Tibial artery (tissue), 4 donors: ENCODE data around the gene DGCR2.

ENCODE experiments used
- DNase-seq, 2 donors: peaks; one replicate each; pipeline ENCODE4 v3.0.0-alpha.2; 2019
- H3K27ac ChIP-seq, 2 donors: fragments of 200-600 bp; sonication (generic) in 1 of 2; 1 replicate in 1 of 2; 2 replicates in 1 of 2; pipeline ENCODE4 v1.5.1; 2018 to 2019; ENCODE audit warnings: mild to moderate bottlenecking in 1 of 2
- H3K27me3 ChIP-seq, 2 donors: fragments of 200-600 bp; sonication (generic) in 1 of 2; one replicate each; pipeline versions ENCODE4 v1.5.1 to v1.6.0; 2016 to 2019
- H3K36me3 ChIP-seq, 3 donors: fragments of 200-600 bp; sonication (generic) in 2 of 3; one replicate each; pipeline ENCODE4 v1.5.1; 2016 to 2019; ENCODE audit warnings: mild to moderate bottlenecking in 2 of 3
- H3K4me1 ChIP-seq, 4 donors: fragments of 200-600 bp; sonication (generic) in 2 of 4; 1 replicate in 3 of 4; 2 replicates in 1 of 4; pipeline ENCODE4 v1.5.1; 2016 to 2019
- H3K4me3 ChIP-seq, 2 donors: fragments of 200-600 bp; sonication (generic) in 1 of 2; 1 replicate in 1 of 2; 2 replicates in 1 of 2; pipeline ENCODE4 v1.5.1; 2018 to 2019; ENCODE audit warnings: mild to moderate bottlenecking in 2 of 2
- H3K9me3 ChIP-seq, 3 donors: fragments of 200-600 bp; sonication (generic) in 1 of 3; one replicate each; pipeline ENCODE4 v1.5.1; 2016 to 2019
- intact Hi-C: fragments of 100-400 bp; cut with DNase I; formaldehyde crosslinking; loops from one replicate; pipeline ENCODE4 v1.15.0; 2023; ENCODE audit warnings: low total_unique reads
- TF ChIP-seq, protein P1 (sequence below), 2 experiments: fragments of 200-600 bp in 1 of 2; fragments of 450-650 bp in 1 of 2; IDR thresholded peaks; one replicate each; pipeline ENCODE4 v1.5.1; 2017 to 2019; ENCODE audit warnings: antibody characterized with exemption in 2 of 2, mild to moderate bottlenecking in 1 of 2, moderate library complexity in 1 of 2

DGCR2 gene

GRCh38 chr22:19128009-19128401 is 5.8 kb upstream of the DGCR2 start:
- Histone ChIP-seq H3K27me3 (no peaks in the 10 kb centered on the region), H3K4me3 (no peak overlapping the region), H3K36me3 (peaks cover 0 to 24% (median 14%) of the 10 kb centered on the region in 3 donors), H3K27ac (no peak overlapping the region), H3K9me3 (no peaks in the 10 kb centered on the region), H3K4me1 (peaks cover 0 to 9% (median 3%) of the 10 kb centered on the region in 4 donors)
- intact Hi-C loops, result no loop called here
- no peak for DNase-seq
- TF ChIP-seq, protein P1, sequence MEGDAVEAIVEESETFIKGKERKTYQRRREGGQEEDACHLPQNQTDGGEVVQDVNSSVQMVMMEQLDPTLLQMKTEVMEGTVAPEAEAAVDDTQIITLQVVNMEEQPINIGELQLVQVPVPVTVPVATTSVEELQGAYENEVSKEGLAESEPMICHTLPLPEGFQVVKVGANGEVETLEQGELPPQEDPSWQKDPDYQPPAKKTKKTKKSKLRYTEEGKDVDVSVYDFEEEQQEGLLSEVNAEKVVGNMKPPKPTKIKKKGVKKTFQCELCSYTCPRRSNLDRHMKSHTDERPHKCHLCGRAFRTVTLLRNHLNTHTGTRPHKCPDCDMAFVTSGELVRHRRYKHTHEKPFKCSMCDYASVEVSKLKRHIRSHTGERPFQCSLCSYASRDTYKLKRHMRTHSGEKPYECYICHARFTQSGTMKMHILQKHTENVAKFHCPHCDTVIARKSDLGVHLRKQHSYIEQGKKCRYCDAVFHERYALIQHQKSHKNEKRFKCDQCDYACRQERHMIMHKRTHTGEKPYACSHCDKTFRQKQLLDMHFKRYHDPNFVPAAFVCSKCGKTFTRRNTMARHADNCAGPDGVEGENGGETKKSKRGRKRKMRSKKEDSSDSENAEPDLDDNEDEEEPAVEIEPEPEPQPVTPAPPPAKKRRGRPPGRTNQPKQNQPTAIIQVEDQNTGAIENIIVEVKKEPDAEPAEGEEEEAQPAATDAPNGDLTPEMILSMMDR (IDR thresholded peaks at IDR 0.05), result no peak

- TF ChIP-seq, protein P1 (IDR thresholded peaks at IDR 0.05), result no peak
- Histone ChIP-seq H3K27ac (no peak overlapping the region), H3K36me3 (peaks cover 0 to 19% (median 8%) of the 10 kb centered on the region in 3 donors), H3K9me3 (no peaks in the 10 kb centered on the region), H3K4me1 (peaks cover 0 to 14% (median 4%) of the 10 kb centered on the region in 4 donors), H3K4me3 (no peak overlapping the region), H3K27me3 (no peaks in the 10 kb centered on the region)
- no peak for DNase-seq
- intact Hi-C loops, result no loop called here
These were observed 5.3 kb upstream of the DGCR2 start for GRCh38 chr22:19127329-19128008.

- no peaks in the 10 kb centered on the region for H3K9me3 ChIP-seq
- H3K27me3 ChIP-seq, result no peaks in the 10 kb centered on the region
- TF ChIP-seq, protein P1 (IDR thresholded peaks at IDR 0.05), result no peak
- peaks cover 0 to 14% (median 4%) of the 10 kb centered on the region in 4 donors for H3K4me1 ChIP-seq
- DNase-seq, result no peak
- H3K4me3 ChIP-seq, result no peak overlapping the region
- intact Hi-C loops, result no loop called here
- no peak overlapping the region for H3K27ac ChIP-seq
- peaks cover 0 to 10% (median 0%) of the 10 kb centered on the region in 3 donors for H3K36me3 ChIP-seq
These were observed 4.4 kb upstream of the DGCR2 start for GRCh38 chr22:19126309-19127273.

- intact Hi-C loops, result no loop called here
- peaks cover 0 to 1% (median 0%) of the 10 kb centered on the region in 3 donors for H3K36me3 ChIP-seq
- H3K4me1 ChIP-seq, result peaks cover 0 to 22% (median 11%) of the 10 kb centered on the region in 4 donors
- H3K27me3 ChIP-seq, result no peaks in the 10 kb centered on the region
- TF ChIP-seq, protein P1 (IDR thresholded peaks at IDR 0.05), result no peak
- H3K9me3 ChIP-seq, result no peaks in the 10 kb centered on the region
- no peak overlapping the region for H3K27ac ChIP-seq
- no peak for DNase-seq
- no peak overlapping the region for H3K4me3 ChIP-seq
These were observed 3.5 kb upstream of the DGCR2 start for GRCh38 chr22:19125474-19126308.

DNA sequence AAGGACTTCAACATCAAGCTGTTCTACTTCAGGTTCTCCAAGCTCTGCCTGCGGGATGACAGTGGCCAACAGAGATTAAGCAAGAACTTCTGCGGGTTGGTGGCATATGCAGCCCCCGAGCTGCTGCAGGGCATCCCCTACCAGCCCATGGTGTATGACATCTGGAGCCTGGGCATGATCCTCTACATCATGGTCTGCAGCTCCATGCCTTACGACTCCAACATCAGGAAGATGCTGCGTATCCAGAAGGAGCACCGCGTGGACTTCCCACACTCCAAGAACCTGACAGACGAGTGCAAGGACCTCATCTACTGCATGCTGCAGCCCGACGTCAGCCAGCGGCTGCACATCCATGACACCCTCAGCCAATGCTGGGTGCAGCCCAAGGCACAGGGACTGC is 2.8 kb upstream of the DGCR2 start:
- Histone ChIP-seq H3K4me1 (peaks cover 0 to 29% (median 17%) of the 10 kb centered on the region in 4 donors), H3K36me3 (no peaks in the 10 kb centered on the region), H3K27me3 (no peaks in the 10 kb centered on the region), H3K27ac (no peak overlapping the region), H3K9me3 (no peaks in the 10 kb centered on the region), H3K4me3 (no peak overlapping the region)
- DNase-seq, result no peak
- intact Hi-C loops, result no loop called here
- TF ChIP-seq, protein P1 (IDR thresholded peaks at IDR 0.05), result no peak
